22Rv1 (cell line): ENCODE results near the gene NAE1.

Source experiments
- H3K27ac ChIP-seq: fragments of 450-650 bp; 2 replicates; pipeline ENCODE4 v1.5.1; 2017
- ZFX ChIP-seq: fragments of 450-650 bp; IDR thresholded peaks from 2 replicates; pipeline ENCODE4 v1.6.1; 2017; ENCODE audit warnings: antibody characterized with exemption, borderline replicate concordance
- TF ChIP-seq, protein P1 (sequence below): fragments of 450-650 bp; IDR thresholded peaks from 2 replicates; pipeline ENCODE4 v1.5.1; 2017; ENCODE audit warnings: mild to moderate bottlenecking

NAE1 gene

DNA sequence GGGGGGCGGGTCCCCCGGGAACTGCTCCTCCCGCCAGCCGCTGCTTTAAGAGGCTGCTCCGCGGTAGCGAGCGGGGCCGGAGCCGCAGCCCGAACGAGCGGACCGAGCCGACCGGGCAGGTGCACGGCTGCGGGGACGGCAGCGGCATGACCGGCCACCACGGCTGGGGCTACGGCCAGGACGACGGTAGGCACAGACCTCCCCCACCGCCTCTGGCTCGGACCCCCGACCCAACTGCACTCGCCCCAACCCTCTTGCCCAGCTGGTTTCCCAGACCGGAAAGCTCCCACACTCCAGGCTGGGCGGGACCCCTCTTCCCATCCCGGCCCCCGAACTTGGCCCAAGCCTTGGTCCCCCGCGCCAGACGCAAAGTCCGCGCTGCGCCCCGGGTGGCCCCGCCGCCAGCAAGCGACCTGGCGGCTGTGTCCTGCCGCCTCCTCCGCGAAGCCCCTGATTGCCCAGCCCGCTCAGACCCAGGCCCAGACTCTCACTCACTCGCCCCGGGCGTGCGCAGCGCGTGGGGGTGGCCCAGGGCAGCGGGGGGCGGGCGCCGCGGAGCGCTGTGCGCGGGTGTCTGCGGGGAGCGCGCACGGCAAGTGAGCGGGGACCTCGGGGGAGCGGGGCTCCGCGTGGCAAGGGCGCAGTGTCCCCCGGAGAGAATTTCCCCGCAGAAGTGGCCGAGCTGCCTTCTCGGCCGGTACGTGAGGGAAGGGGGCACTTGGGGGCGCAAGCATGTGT is 13.7 kb upstream of the NAE1 start, which contains the start of gene CA7:
Gene CA7, plus strand, starts transcription at position 73 of the 738 bp plus-strand sequence. Its CDS starts 74 bp downstream, at position 147.
- no peak within 1 kb of the TSS for H3K27ac ChIP-seq
- no peak for TF ChIP-seq ZFX
- TF ChIP-seq, protein P1, sequence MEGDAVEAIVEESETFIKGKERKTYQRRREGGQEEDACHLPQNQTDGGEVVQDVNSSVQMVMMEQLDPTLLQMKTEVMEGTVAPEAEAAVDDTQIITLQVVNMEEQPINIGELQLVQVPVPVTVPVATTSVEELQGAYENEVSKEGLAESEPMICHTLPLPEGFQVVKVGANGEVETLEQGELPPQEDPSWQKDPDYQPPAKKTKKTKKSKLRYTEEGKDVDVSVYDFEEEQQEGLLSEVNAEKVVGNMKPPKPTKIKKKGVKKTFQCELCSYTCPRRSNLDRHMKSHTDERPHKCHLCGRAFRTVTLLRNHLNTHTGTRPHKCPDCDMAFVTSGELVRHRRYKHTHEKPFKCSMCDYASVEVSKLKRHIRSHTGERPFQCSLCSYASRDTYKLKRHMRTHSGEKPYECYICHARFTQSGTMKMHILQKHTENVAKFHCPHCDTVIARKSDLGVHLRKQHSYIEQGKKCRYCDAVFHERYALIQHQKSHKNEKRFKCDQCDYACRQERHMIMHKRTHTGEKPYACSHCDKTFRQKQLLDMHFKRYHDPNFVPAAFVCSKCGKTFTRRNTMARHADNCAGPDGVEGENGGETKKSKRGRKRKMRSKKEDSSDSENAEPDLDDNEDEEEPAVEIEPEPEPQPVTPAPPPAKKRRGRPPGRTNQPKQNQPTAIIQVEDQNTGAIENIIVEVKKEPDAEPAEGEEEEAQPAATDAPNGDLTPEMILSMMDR = no peak

DNA sequence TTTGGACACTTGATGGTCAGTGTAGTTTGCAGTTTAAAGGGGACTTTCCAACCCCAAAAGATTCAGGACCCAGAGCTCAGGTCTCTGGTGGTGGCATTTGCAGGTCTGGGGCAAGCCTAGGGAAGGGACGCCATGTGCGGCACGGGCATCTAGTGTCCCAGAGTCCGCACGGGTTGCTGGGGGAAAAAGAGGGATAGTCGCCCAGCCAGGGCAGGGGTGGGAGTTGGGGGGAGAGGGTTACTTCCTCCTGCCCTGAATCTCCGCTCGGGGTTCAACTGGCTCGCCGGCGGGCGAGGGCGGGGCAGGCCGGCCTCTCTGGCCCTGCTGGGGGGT is 13.2 kb upstream of the NAE1 start:
- no peak overlapping the region for H3K27ac ChIP-seq
- TF ChIP-seq, protein P1 = no peak
- TF ChIP-seq ZFX = no peak

DNA sequence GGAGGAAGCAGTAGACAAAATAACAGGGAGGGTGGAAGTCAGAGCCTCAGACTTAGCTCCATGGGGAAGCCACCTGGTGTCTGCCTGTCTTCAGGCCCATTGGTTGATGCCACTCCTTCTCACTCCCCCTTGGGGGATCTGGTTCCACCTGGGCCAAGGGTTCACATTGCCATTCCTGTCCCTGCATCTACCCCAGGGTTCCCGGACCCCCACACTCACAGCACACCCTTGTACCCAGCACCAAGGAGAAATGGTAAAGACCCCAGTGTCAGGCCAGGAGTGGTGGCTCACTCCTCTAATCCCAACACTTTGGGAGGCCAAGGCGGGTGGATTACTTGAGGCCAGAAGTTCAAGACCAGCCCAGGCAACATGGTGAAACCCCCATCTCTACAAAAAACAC is 12.4 kb upstream of the NAE1 start:
- no peak overlapping the region for H3K27ac ChIP-seq
- TF ChIP-seq ZFX = no peak
- TF ChIP-seq, protein P1 = no peak

DNA sequence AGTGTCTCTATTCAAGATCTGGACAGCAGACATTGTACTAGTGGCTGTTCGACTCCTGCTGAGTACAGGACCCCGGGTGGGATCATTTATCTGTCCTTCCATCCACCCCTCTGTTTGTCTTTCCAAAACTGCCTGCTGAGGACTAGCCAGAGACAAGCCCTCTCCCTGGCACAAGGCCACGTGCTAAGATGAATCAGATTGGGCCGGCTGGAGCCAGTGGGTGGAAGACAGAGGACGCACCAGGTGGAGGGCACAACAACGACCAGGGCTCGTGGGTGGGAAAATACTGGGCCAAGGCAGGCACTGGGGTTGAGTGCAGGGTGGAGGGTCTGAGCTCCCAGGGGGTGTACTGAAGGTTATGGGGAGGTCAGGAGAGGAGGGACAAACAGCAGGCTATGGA is 12.0 kb upstream of the NAE1 start:
- TF ChIP-seq, protein P1 = no peak
- TF ChIP-seq ZFX = no peak
- no peak overlapping the region for H3K27ac ChIP-seq

DNA sequence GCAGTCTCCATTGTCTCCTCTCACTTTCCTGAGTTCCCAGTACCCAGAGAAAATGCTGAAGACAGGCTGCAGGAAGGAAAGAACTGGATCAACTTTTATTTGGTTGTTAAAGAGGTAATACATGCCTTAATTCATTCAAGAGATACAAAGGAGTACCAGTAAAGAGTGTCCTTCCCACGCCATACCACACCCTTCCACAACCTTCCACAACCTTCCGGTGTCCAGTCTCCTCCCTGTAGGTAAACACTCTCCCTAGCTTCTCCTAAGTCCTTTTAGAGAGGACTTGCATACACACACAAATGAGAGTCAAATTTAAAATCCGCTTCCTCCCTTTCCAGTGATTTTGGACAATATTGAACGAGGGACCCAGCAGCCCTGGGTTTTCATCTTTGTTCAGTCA is 10.6 kb upstream of the NAE1 start:
- H3K27ac ChIP-seq = no peak overlapping the region
- TF ChIP-seq, protein P1 = no peak
- no peak for TF ChIP-seq ZFX

DNA sequence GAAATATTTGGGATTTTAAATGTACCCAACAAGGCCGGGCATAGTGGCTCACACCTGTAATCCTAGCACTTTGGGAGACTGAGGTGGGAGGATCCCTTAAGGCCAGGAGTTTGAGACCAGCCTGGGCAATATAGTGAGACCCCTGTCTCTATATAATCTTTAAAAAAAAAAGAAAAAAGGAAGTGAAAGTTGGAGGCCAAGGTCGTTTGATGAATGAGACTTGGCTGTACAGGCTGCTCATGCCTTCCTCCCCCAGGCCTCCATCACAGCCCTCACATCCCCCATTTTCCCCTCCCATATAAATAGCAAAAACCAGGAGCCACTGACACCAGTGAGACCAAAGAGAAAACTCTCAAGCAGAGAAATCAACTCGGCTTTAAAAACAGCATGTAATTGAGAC is 10.1 kb upstream of the NAE1 start:
- TF ChIP-seq, protein P1 = no peak
- H3K27ac ChIP-seq = no peak overlapping the region

DNA sequence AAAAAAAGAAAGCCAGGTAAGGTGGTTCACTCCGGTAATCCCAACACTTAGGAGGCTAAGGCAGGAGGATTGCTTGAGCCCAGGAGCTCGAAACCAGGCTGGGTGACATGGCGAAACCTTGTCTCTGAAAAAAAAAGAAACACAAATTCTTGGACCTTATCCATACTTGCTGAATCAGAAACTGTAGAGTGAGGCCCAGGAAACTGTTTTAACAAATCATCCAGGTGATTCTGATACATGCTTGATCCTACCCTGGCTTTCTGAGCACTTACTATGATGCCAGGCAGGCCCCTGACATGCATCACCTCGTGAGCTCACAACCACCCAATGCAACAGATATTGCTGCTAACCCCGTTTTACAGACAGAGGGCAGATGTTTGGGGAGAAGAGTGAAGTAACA is 4.0 kb upstream of the NAE1 start:
- TF ChIP-seq, protein P1 = no peak
- TF ChIP-seq ZFX = no peak
- H3K27ac ChIP-seq = no peak overlapping the region
